Renal cortex interstitium (tissue), 15 donors: ENCODE measurements around the gene MAN2B2. TPM values are rescaled to one million over a fixed set of nuclear protein-coding genes. Genes with fewer than 3 reads are reported as not detected.

Experiments
- DNase-seq, 11 donors: peaks; one replicate each; pipeline ENCODE4 v3.0.0-alpha.2; 2013; ENCODE audit warnings: low read depth in 9 of 11, low spot score in 4 of 11; ENCODE audit errors: extremely low read depth in 1 of 11
- long read RNA-seq, 16 experiments: transcript quantifications; one replicate each; lab custom pipeline, GENCODE V29; 2026
- polyA plus RNA-seq, 3 donors: library from polyadenylated mRNA; unstranded; fragments of 120-200 nt; gene quantifications; one replicate each; pipeline ENCODE4 v1.2.1, GENCODE V29; 2013; ENCODE audit not compliant: insufficient read length in 3 of 3

MAN2B2 gene
- 10 to 100 TPM; 14.1 to 18.5 (median 17.8) TPM for polyA plus RNA-seq
- long read RNA-seq, donor 1, full-length matches to known transcripts = 1 of 106 reads
- long read RNA-seq, donor 1, partial matches to known transcripts = 77 of 106 reads
- long read RNA-seq, donor 1, other reads (novel, unspliced or antisense) = 28 of 106 reads
- long read RNA-seq, donor 2, full-length matches to known transcripts = 2 of 2 reads
- long read RNA-seq, donor 2, partial matches to known transcripts = 0 of 2 reads
- long read RNA-seq, donor 2, other reads (novel, unspliced or antisense) = 0 of 2 reads
- long read RNA-seq, donor 3, full-length matches to known transcripts = 2 of 13 reads
- long read RNA-seq, donor 3, partial matches to known transcripts = 11 of 13 reads
- long read RNA-seq, donor 3, other reads (novel, unspliced or antisense) = 0 of 13 reads
- long read RNA-seq, donor 4, full-length matches to known transcripts = 1 of 1 reads
- long read RNA-seq, donor 4, partial matches to known transcripts = 0 of 1 reads
- long read RNA-seq, donor 4, other reads (novel, unspliced or antisense) = 0 of 1 reads
- long read RNA-seq, donor 5 = 0 reads
- long read RNA-seq, donor 6, partial matches to known transcripts = 0 of 39 reads
- long read RNA-seq, donor 6, other reads (novel, unspliced or antisense) = 39 of 39 reads
- long read RNA-seq, donor 7, full-length matches to known transcripts = 2 of 70 reads
- long read RNA-seq, donor 7, partial matches to known transcripts = 30 of 70 reads
- long read RNA-seq, donor 7, other reads (novel, unspliced or antisense) = 38 of 70 reads
- long read RNA-seq, donor 8 = 0 reads
- long read RNA-seq, donor 9, full-length matches to known transcripts = 2 of 61 reads
- long read RNA-seq, donor 9, partial matches to known transcripts = 0 of 61 reads
- long read RNA-seq, donor 9, other reads (novel, unspliced or antisense) = 59 of 61 reads
- long read RNA-seq, donor 10 = 0 reads
- long read RNA-seq, donor 11, full-length matches to known transcripts = 1 of 1 reads
- long read RNA-seq, donor 11, partial matches to known transcripts = 0 of 1 reads
- long read RNA-seq, donor 11, other reads (novel, unspliced or antisense) = 0 of 1 reads
- long read RNA-seq, donor 12 = 0 reads
- long read RNA-seq, donor 13 = 0 reads
- long read RNA-seq, donor 14, full-length matches to known transcripts = 2 of 2 reads
- long read RNA-seq, donor 14, partial matches to known transcripts = 0 of 2 reads
- long read RNA-seq, donor 14, other reads (novel, unspliced or antisense) = 0 of 2 reads
- long read RNA-seq, donor 15, full-length matches to known transcripts = 1 of 1 reads
- long read RNA-seq, donor 15, partial matches to known transcripts = 0 of 1 reads
- long read RNA-seq, donor 15, other reads (novel, unspliced or antisense) = 0 of 1 reads
- long read RNA-seq, donor 16, full-length matches to known transcripts = 5 of 325 reads
- long read RNA-seq, donor 16, partial matches to known transcripts = 14 of 325 reads
- long read RNA-seq, donor 16, other reads (novel, unspliced or antisense) = 306 of 325 reads

- peak; percentile 44 to 82 (median 72) for DNase-seq
Observed at GRCh38 chr4:6574747-6575502, at the start of gene MAN2B2. Gene MAN2B2, plus strand, starts transcription at chr4:6575189. Its CDS starts 22 bp downstream, at chr4:6575211.

GRCh38 chr4:6525474-6525873 lies 49.5 kb upstream of the MAN2B2 start:
- DNase-seq = no peak

GRCh38 chr4:6526156-6526555 lies 48.8 kb upstream of the MAN2B2 start:
- DNase-seq = no peak

- DNase-seq = no peak
Observed at GRCh38 chr4:6526671-6527091, 48.3 kb upstream of the MAN2B2 start.

- DNase-seq = no peak
Observed at GRCh38 chr4:6527259-6527658, 47.7 kb upstream of the MAN2B2 start.

DNA sequence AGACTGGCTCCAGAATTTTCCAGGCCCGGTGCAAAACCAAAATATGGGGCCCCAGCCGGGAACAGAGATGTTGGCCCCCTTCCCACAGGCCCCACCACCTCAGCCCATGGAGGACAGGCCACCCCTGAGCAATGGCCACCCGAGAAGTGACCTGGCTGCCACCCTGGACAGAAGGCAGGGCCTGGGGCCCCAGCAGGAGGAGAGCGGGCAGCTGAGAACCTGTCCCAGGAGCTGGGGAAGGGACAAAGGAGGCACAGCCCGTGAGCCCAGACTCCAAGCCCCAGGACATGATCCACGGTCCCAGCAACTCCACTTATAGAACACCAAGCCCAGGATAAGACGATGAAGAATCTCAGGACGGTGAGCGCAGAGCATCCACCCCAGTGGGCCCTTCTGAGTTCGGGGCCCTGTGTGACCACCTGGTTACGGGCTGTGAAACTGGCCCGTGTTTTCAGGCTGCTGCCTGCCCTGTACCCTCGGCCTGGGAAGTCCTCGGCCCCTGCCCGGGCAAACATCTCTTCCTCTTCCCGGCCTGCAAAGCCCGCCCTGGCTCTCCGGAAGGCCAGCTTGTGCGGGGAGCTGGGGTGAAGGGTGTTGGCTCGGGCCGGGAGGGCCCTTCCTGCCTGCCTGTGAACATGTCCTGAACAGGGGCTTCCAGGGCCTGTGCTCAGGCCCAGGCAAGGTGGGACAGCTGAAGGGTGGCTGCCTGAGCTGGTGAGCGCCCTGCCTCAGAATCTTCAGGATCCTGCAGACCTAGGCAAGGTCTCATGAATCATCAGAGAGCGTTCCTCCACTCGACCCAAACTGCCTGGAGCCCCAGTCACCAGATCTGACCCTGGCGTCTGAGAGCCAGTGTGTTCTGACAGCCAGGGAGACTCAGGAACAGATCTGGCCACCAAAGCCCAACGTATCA lies 47.0 kb upstream of the MAN2B2 start:
- DNase-seq = no peak

DNA sequence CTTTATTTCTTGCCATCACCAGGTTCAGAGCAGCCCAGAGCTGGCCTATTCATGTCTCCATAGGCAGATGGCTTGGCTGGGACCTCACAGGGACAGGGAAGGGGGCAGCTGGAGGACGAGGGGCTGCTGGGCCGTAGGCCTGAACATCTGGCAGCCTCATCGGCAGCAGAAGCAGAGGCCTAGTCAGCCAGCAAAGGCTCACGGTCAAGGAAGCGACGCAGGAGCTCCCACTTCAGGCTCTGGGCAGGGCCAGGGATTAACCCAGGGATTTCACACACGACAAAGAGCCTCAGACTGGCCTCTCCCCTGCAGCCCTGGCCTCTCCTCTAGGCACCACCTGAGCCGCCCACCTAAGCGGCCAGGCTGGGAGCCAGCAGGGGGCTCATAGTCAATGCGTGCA lies 46.0 kb upstream of the MAN2B2 start:
- no peak for DNase-seq

- DNase-seq = no peak
Observed at GRCh38 chr4:6530301-6530700, 44.7 kb upstream of the MAN2B2 start.

DNA sequence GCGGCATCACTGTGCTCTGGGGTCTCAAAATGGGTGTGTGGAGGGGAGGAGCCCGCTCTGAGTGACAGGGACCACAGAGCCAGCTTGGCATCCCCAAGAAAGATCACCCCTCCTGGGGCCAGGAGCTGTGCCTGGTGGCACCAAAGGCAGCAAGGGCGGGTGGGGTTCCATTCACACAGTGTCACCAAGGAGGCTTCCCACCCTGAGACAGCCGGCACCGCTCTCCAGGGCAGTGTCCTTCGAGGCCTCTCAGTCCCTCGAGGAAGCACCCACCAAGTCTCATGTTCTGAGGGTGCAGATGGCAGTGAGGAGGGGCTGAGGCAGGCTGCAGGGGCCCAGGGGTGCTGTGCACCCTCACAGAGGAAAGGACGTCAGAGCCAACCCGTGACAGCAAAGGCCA lies 44.0 kb upstream of the MAN2B2 start:
- no peak for DNase-seq

- DNase-seq = no peak
Observed at GRCh38 chr4:6532102-6532501, 42.9 kb upstream of the MAN2B2 start.

DNA sequence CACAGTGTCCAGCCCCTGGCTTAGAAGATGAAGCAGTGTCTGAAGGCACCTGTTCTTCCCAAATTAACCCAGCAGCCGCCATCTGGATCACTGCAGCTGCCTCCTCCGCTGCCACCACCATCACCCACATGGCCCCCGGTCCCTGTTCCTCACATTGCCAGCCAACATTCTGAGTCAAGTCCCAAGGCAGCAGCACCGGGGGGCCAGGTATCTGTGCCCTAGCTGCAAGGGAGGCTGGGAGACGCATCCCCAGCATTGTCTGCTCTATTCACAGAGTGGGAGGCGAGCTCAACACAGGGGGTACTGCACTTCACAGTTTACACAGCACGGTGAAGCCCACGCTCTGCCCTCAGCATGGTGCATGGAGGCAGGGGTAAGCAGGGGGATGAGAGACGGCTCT lies 42.3 kb upstream of the MAN2B2 start:
- DNase-seq = no peak

GRCh38 chr4:6534050-6534449 lies 40.9 kb upstream of the MAN2B2 start:
- DNase-seq = no peak

GRCh38 chr4:6534618-6535328 lies 40.2 kb upstream of the MAN2B2 start:
- DNase-seq = no peak

GRCh38 chr4:6535329-6535692 lies 39.7 kb upstream of the MAN2B2 start:
- no peak for DNase-seq

- DNase-seq = no peak
Observed at GRCh38 chr4:6535706-6536105, 39.3 kb upstream of the MAN2B2 start.

DNA sequence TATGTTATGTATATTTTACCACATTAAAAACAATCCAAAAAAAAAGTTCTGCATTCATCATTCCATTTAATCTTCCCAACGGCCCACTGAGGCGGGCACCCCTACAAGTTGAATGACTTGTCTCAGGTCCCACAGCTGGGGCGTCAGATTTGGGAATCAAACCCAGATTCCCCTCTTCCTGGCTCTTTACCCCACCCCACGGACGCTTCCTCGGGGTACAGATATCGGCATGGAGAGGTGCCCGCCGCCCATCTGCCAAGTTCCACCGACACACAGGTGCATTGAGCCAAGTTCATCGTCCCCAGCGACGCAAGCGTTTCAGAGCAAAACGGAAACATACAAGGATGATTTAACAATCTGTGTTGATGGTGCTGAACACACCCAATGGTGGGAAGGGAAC lies 36.9 kb upstream of the MAN2B2 start:
- no peak for DNase-seq

DNA sequence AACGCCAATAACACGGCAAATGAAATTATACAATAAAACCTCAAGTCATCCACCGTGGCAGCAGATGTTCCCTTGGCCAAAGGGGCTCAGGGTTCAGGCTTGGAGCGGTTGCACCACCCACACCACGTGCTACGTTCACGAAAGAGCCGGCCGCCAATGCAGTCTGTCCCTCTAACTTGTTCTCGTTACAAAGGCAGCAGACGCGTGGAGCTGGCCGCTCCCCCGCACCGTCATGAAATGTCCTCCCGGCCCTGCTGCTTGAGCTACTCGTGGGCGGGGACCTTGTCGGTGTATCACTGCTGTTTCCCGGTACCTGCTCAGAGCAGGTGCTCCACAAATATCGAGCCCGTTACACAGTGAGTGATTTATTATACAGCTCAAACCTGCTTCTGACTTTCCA lies 36.4 kb upstream of the MAN2B2 start:
- no peak for DNase-seq
